ENCODE results near the gene KCTD14. TPM values are rescaled to one million over a fixed set of nuclear protein-coding genes. Genes with fewer than 3 reads are reported as not detected.
"Not testable (repeated sequence)": the region's sequence is repeated elsewhere in the genome, so short reads cannot be mapped to it uniquely, and the experiment has no call there.

KCTD14 gene
- polyA plus RNA-seq, 1 experiment: 1.8 TPM

- no peak for DNase-seq (ENCODE audit: low read depth)
- POLR2A ChIA-PET: no interaction called here
- Histone ChIP-seq H3K36me3 (ENCODE audit: control insufficient read depth, insufficient read depth, low read length) (no peaks in the 10 kb centered on the region), H3K4me3 (ENCODE audit: low read depth, low read length) (no peak overlapping the region), H3K27me3 (ENCODE audit: control insufficient read depth, insufficient read depth, low read length) (no peaks in the 10 kb centered on the region)
- CTCF ChIA-PET: interaction anchor here (0.6 to 2.7 kb wide), 20 partner anchors 9 to 427 kb away, joined by 3 to 22 read pairs (median 4); partner anchors contain the start of genes INTS4, KCTD21, NDUFC2 and USP35
- no peak for TF ChIP-seq CTCF (IDR thresholded peaks at IDR 0.05; ENCODE audit: insufficient read depth, low read depth, low read length)
These were observed 23.4 kb upstream of the KCTD14 start for GRCh38 chr11:78046486-78046854.

- peak; percentile 76 for TF ChIP-seq CTCF (IDR thresholded peaks at IDR 0.05; ENCODE audit: insufficient read depth, low read depth, low read length)
- ChIA-PET POLR2A (no interaction called here), CTCF (interaction anchor here (0.6 to 2.7 kb wide), 21 partner anchors 8 to 577 kb away, joined by 3 to 22 read pairs (median 4); partner anchors contain the start of genes INTS4 and NDUFC2)
- DNase-seq (ENCODE audit: low read depth): no peak
- H3K4me3 ChIP-seq (ENCODE audit: low read depth, low read length): peak overlapping the region; percentile 29
- no peaks in the 10 kb centered on the region for H3K27me3 ChIP-seq (ENCODE audit: control insufficient read depth, insufficient read depth, low read length)
- H3K36me3 ChIP-seq (ENCODE audit: control insufficient read depth, insufficient read depth, low read length): no peaks in the 10 kb centered on the region
These were observed 22.9 kb upstream of the KCTD14 start for GRCh38 chr11:78045851-78046485.

DNA sequence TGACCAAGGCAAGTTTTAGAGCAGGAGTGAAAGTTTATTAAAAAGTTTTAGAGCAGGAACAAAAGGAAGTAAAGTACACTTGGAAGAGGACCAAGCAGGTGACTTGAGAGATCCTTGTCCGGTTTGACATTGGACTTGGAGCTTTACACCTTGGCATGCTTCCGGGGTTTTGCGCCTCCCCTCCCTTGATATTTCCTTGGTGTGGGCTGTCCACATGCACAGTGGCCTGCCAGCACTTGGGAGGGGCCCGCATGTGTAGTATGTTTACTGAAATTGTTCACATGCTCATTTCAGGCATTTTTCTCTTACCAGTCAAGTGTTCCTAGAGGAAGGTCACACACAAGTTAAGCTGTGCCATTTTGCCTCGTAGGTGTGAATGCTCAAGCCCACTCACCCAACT is 21.6 kb upstream of the KCTD14 start:
- no peak overlapping the region for H3K4me3 ChIP-seq (ENCODE audit: low read depth, low read length)
- H3K36me3 ChIP-seq (ENCODE audit: control insufficient read depth, insufficient read depth, low read length): no peaks in the 10 kb centered on the region
- ChIA-PET POLR2A (no interaction called here), CTCF (interaction anchor here (0.6 to 2.7 kb wide), 7 partner anchors 9 to 386 kb away, joined by 3 to 22 read pairs (median 3); partner anchors contain the start of gene INTS4)
- DNase-seq (ENCODE audit: low read depth): no peak
- TF ChIP-seq CTCF (IDR thresholded peaks at IDR 0.05; ENCODE audit: insufficient read depth, low read depth, low read length): no peak
- no peaks in the 10 kb centered on the region for H3K27me3 ChIP-seq (ENCODE audit: control insufficient read depth, insufficient read depth, low read length)

DNA sequence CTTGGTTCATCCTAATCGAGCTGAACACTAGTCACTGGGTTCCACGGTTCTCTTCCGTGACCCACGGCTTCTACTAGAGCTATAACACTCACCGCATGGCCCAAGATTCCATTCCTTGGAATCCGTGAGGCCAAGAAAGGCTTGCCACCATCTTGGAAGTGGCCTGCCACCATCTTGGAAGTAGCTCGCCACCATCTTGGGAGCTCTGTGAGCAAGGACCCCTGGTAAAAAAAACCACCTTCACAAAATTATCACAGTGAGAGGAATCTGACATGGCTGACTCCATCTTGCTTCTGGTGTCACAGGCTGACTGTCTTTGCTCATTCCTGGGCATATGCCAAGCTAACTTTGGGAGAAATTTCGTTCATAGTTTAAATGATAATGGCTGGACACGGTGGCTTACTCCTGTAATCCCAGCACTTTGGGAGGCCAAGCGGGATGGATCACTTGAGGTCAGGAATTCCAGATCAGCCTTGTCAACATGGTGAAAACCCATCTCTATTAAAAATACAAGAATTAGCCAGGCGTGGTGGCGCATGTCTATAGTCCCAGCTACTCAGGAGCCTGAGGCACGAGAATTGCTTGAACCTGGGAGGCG is 18.9 kb upstream of the KCTD14 start:
- Histone ChIP-seq H3K27me3 (ENCODE audit: control insufficient read depth, insufficient read depth, low read length) (no peaks in the 10 kb centered on the region), H3K36me3 (ENCODE audit: control insufficient read depth, insufficient read depth, low read length) (no peaks in the 10 kb centered on the region), H3K4me3 (ENCODE audit: low read depth, low read length) (no peak overlapping the region)
- ChIA-PET POLR2A (no interaction called here), CTCF (no interaction called here)
- TF ChIP-seq CTCF (IDR thresholded peaks at IDR 0.05; ENCODE audit: insufficient read depth, low read depth, low read length): no peak
- no peak for DNase-seq (ENCODE audit: low read depth)

DNA sequence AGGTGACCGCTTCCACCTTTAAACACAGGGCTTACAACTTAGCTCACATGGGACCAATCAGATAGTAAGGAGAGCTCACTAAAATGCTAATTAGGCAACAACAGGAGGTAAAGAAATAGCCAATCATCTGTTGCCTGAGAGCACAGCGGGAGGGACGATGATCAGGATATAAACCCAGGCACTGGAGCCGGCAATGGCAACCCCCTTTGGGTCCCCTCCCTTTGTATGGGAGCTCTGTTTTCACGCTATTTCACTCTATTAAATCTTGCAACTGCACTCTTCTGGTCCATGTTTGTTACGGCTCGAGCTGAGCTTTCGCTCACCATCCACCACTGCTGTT is 18.3 kb upstream of the KCTD14 start:
- CTCF ChIA-PET; POLR2A ChIA-PET; H3K4me3 ChIP-seq (ENCODE audit: low read depth, low read length); H3K27me3 ChIP-seq (ENCODE audit: control insufficient read depth, insufficient read depth, low read length); H3K36me3 ChIP-seq (ENCODE audit: control insufficient read depth, insufficient read depth, low read length); DNase-seq (ENCODE audit: low read depth): not testable (repeated sequence)
